UCSD-AML1 (cell line): ENCODE results near the gene PLEKHG3.

Source experiments
- DNase-seq: peaks from one replicate; lab custom pipeline; 2025; ENCODE audit not compliant: unreplicated experiment; lab: John Stamatoyannopoulos, UW

The PLEKHG3 gene

DNA sequence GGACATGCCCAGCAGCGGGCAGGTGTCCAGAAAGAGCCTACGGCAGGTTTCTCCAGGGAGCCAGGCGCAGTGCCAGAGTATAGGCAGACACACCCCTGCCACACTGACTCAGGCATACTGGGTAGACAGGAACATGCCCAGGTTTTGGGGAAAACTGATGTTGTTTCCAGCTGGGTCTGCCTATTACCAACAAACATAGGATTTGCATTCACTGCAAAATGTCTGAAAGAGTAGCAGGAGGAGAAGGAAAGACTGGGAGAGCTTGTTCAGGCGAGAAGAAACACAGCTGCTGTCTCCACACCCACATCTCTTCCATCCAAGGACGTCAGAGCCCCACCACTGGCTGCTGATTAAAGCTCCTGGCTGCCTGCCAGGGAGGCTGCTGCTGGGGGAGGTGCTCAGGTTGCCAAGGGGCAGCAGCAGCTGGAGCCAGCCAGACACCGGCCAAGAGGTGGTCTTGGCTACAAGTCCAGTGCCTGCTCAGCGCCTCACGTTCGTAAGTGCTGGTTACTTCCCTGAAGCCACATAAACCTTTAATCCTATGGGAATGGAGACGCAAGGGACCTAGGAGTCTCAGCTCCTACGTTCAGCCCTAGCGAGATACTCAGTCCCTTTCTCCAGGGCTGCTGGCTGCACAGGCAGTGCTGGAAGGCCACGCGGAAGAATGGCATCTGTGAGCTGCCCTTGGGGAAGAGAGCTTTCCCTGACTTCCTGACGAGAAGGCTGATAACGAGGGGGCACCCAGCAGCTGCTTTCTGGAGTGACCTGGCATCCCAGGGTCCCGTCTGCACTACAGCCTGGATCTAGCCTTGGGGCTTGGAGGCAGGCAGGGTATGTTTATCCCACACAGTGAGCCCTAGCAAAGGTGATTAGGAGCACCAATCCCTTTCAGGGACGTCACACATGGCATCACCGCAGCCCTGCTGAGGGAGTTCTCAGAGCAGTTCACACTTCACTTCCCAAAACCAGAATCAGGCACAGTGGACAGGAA is 58.1 kb downstream of the PLEKHG3 start:
- peak; percentile 55 for DNase-seq

DNA sequence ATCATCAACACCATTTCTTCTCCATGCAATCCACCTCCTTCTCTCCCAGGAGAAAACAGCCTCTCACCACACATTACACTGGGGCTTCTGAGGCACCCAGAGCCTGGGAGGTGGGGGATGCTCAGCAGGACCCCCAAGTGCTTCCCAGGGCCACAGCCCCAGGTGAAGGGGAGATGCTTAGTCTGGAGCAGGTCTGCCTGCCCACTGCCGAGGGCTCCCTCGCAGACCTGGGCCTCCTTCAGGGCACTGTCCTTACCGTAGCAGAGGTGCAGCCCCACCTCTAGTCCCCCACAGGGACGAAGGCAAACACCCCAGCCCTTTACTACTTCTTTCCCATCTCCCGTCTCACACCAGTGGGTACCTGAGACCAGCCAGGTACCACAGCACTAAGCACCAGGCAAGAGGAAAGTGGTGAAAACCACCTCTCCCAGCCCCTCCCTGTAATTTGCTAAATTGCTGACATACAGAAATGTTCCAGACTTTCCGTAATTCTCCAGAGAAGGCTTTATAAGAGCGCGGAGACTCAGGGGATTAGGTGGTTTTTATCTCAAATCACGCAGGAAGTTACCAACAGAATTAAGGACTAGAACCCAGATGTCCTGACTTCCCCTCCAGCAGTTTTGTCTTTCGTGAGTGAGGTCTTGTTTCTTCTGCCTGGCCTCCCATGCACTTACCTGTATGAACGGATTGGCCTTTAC is 59.0 kb downstream of the PLEKHG3 start:
- no peak for DNase-seq

- peak; percentile 70 for DNase-seq
Measured at GRCh38 chr14:64763801-64764621, 59.8 kb downstream of the PLEKHG3 start.

GRCh38 chr14:64764641-64765520 is 60.7 kb downstream of the PLEKHG3 start:
- DNase-seq = peak; percentile 80

DNA sequence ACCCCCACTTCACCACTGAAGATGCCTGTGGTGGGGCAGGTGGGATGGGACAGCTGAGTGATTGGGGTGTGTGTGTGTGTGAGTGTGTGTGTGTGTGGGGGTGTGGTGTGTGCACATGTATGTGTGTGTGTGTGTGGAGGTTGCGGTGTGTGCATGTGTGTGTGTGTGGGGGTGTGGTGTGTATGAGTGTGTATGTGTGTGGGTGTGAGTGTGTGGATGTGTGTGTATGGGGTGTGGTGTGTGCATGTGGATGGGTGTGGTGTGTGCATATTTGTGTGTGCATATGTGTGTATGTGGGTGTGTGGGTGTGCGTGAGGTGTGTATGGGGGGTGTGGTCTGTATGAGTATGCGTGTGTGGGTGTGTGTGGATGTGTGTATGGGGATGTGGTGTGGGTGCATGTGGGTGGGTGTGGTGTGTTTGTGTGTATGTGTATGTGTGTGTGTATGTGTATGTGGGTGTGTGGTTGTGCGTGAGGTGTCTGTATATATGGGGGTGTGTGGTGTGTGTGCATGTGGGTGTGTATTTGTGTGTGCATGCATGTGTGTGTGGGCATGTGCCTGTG is 61.6 kb downstream of the PLEKHG3 start:
- no peak for DNase-seq

GRCh38 chr14:64766430-64767151 is 62.4 kb downstream of the PLEKHG3 start:
- DNase-seq = no peak

- DNase-seq = no peak
Measured at GRCh38 chr14:64767215-64767964, 63.2 kb downstream of the PLEKHG3 start.

- DNase-seq = no peak
Measured at GRCh38 chr14:64768401-64769095, 64.3 kb downstream of the PLEKHG3 start.

- DNase-seq = no peak
Measured at GRCh38 chr14:64769096-64770020, 65.1 kb downstream of the PLEKHG3 start.

DNA sequence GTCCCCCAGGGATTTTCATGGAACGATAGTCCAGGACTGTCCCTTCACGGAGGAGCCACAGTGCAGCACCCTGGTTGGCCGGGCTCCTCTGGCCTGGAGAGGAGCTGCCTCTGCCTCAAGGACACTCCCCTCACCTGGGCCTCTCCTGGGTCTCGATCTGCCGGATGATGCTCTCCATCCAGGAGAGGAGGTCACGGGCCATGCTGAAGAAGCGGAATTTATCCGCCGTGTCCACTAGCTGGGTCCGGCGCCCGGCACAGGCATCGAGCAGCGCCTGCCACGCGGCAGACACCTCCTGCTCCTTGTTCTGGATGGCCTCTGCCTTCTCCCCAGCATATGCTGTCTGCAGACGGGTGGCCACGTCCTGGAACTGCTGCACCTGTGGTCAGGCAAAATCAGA is 66.5 kb downstream of the PLEKHG3 start:
- DNase-seq = no peak

- DNase-seq = no peak
Measured at GRCh38 chr14:64771161-64771560, 66.9 kb downstream of the PLEKHG3 start.

- DNase-seq = no peak
Measured at GRCh38 chr14:64772397-64772950, 68.2 kb downstream of the PLEKHG3 start.

- DNase-seq = no peak
Measured at GRCh38 chr14:64773046-64773445, 68.8 kb downstream of the PLEKHG3 start.

- no peak for DNase-seq
Measured at GRCh38 chr14:64773577-64773976, 69.4 kb downstream of the PLEKHG3 start.

- DNase-seq = no peak
Measured at GRCh38 chr14:64774272-64774671, 70.0 kb downstream of the PLEKHG3 start.

DNA sequence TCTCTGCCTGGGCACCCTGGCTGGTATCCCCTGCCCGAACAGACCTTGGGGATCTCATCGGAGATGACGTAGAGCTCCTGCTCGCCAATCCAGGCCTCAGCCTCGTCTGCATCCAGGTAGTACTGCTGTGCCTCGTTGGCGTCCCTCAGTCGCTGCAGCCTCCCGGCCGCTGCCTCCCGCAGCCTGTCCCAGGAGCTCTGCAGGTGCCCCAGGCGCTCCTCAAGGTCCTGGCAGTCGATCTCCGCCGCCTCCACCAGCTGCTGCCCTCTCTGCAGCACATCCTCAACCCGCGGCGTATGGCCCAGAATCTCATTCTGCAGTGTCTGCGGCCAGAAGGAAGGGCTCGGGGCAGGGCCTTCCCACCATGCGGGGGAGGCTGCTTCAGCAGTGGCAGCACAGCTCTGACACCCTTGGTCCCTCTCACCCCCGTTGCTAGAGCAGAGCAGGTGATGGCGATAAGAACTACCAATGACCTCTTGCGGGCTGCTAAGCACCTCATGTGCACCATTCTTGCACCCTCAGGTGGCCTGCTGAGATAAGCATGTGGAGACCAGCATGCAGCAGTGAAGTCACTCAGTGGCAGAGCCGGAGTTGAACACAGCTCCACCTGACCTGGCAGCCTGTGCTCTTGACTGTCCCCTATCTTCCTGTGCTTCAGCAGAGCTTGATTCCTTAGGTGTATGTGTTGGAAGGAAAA is 71.0 kb downstream of the PLEKHG3 start:
- DNase-seq = no peak
